Caki2 (cell line): ENCODE measurements around the gene CCDC177. TPM values are rescaled to one million over a fixed set of nuclear protein-coding genes. Genes with fewer than 3 reads are reported as not detected.

Experiments
- DNase-seq: peaks from one replicate; pipeline ENCODE4 v3.0.0-alpha.2; 2015; ENCODE audit warnings: low read depth
- in situ Hi-C: cut with HindIII; loops from 2 replicates; pipeline ENCODE4 v1.10.0; 2016; ENCODE audit warnings: low sequenced_read_pairs, low pct_unique_long_range_greater_than_20kb, mixed read lengths
- total RNA-seq: library from RNA; depleted of rRNA; stranded (reverse); fragments of >200 nt; shearing (Covaris generic); gene quantifications from 2 replicates; pipeline ENCODE4 v1.2.3, GENCODE V29; 2014; ENCODE audit warnings: low replicate concordance; rRNA removed

Gene CCDC177
- not detected in 2 replicates for total RNA-seq

GRCh38 chr14:69574263-69574953, at the start of gene CCDC177:
TSS of gene CCDC177 (minus strand) at chr14:69574871. CDS start at chr14:69573622, 1,249 bp downstream.
- DNase-seq = no peak
- in situ Hi-C loops = no loop called here

GRCh38 chr14:69624136-69624535, 49.5 kb upstream of the CCDC177 start:
- DNase-seq = no peak
- in situ Hi-C loops = no loop called here

DNA sequence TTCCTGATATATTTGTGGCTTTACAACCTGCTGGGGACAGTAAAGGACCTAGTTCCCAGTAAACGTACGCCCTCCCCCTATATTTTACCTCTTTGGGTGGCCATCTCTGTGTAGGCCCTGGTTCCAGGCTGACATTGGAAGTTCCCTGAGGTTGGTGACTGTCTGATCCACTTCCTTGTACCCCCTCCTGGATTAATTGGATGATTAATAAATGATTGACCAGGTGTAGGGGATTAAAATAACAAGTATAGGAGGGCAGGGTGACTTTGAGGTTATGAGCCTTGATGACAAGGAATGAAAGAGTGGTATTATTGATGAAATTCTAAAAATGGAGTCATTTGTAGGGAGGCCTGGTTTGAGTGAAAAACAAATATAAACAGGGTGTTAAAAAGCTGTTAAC, 46.3 kb upstream of the CCDC177 start:
- in situ Hi-C loops = no loop called here
- DNase-seq = peak; percentile 27

GRCh38 chr14:69620211-69620611, 45.5 kb upstream of the CCDC177 start:
- in situ Hi-C loops = no loop called here
- DNase-seq = no peak

DNA sequence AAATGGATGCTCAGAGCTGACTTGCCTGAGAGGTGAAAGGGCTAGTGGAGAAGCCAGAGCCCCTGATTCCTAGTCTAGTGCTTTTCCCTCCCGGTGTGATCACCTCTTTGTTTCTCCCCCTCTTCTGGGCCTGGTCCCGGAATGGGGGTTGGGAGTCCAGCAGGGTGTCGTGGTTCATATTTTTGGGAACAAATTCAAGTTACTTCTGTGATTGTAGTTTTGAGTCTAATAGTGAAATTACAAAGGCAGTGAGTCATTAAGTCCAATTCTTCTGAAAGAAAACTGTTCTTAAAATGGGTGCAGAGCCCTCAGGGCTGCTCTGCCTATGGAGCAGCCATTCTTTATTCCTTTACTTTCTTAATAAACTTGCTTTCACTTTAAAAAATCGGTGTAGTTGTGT, 44.3 kb upstream of the CCDC177 start:
- in situ Hi-C loops = no loop called here
- no peak for DNase-seq

DNA sequence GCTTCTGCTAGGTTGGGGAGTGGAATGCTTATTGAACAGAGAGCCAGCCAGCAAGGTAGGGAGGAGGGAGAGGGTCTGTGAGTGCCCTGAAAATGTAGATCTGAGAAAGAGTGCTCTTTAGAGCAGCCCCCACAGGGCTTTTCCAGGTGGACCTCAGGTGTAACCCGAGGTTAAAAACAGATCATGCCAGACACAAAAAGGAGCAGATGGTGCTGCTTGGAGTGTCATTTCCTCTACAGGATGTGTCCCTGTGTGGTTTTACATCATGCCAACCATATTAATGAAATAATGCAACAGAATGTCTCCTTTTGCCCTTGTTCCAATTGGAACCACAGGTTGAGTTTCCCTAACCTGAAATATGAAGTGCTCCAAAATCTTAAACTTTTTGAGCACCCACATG, 43.1 kb upstream of the CCDC177 start:
- in situ Hi-C loops = no loop called here
- DNase-seq = no peak

DNA sequence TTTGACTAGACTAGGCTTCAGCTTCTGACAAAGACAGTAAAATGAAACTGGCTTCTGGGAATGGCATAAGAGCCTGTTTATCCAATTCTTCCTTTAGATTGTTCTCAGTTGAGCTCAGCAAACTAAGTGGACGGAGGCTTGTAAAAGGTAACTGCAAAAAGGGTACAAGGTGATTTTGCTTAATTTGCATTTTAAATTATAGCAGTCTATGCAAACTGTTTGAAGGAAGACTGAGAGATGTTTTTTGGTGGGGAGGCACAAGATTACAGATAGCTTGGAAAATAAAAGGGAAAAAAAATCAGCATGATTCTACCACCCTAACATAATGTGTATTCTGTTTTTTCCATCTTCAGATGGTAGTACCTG, 41.7 kb upstream of the CCDC177 start:
- in situ Hi-C loops = no loop called here
- no peak for DNase-seq

GRCh38 chr14:69615496-69616407, 41.1 kb upstream of the CCDC177 start:
- in situ Hi-C loops = no loop called here

GRCh38 chr14:69615121-69615495, 40.4 kb upstream of the CCDC177 start:
- in situ Hi-C loops = no loop called here
- no peak for DNase-seq

More at GRCh38 chr14:69615496-69616407, 41.1 kb upstream of the CCDC177 start:
- no peak for DNase-seq

DNA sequence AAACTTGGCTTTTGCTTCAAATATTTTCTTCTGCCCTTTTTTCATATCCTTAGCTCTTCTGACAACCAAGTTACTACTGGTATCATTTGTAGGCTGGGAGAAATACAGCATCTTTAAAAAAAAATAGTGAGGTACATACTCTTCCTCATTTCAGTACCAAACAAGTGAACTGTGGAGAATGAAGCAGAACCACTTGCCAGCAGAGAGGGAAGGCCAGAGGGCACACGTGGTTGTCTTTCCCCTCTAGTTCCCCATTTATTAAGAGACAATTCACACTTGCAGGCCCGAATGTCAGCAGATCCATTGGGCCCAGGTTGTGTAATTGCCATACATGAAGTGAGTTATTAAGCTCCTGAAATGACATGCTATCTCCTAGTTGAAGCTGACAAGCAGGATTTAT, 39.9 kb upstream of the CCDC177 start:
- no peak for DNase-seq
- in situ Hi-C loops = no loop called here

GRCh38 chr14:69613312-69614073, 38.8 kb upstream of the CCDC177 start:
- in situ Hi-C loops = no loop called here
- no peak for DNase-seq

- in situ Hi-C loops = no loop called here
- no peak for DNase-seq
These were observed 38.1 kb upstream of the CCDC177 start for GRCh38 chr14:69612783-69613130.

GRCh38 chr14:69612014-69612782, 37.5 kb upstream of the CCDC177 start:
- peak; percentile 10 for DNase-seq
- in situ Hi-C loops = no loop called here

DNA sequence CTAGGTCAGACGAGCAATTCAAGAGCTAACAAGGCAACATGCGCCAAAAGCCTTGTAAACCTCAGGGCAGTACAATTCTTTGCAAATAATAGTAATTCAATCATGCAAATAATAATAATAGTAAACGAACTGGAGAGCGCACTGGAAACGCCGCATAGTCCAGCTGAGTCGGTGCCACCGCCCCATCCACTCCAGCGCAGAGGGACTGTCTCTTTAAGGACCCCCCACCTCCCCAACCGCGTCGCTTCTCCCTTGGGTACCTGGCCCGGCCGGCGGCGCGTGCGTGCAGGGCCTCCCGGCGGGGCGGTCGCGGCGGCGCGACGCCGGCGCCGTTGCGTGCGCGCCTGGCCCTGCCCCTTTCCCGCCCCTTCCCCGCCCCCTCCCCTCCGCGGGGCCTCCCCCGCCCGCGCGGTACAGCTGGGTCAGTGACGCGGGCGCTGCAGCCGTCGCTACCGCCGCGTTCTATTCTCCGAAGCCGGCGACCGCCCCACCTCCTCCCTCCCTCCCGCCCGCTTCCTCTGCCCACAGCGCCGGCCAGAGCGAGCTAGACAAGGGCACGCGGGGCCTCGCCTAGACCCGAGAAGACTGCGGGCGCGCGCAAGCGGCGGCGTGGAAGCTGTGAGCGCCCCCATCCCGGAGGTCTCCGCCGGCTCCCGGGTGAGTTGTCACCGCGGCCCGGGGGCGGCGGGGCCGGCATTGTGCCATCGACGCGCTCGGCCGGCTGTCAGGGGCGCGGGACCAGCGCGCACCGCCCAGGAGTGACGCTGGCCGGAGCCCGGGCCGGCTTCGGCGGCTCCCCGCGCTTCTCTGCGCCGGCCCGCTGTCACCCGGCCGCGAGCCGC, 36.7 kb upstream of the CCDC177 start, which contains the start of gene SUSD6:
Gene SUSD6, plus strand, starts transcription at position 425 of the 842 bp plus-strand sequence. CDS start 46,997 bp downstream, outside the sequence.
- in situ Hi-C loops = no loop called here
- DNase-seq = peak; percentile 69

DNA sequence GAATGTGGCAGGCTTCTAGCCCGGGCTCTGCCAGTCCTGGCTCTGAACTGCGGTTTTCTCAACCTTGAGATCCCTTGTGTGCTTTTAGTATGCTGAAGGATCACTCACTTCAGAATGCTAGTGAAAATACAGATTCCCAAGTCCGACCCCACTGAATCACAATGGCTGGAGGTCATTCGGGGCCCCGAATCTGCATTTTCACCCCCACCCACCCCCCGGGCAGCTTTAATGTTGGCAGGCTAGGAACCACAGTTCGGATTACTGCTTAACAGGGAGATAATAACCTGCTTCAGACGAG, 36.2 kb upstream of the CCDC177 start:
- DNase-seq = no peak

GRCh38 chr14:69610020-69610873, 35.6 kb upstream of the CCDC177 start:
- in situ Hi-C loops = no loop called here
- peak; percentile 1 for DNase-seq

More for the DNA sequence above, 36.2 kb upstream of the CCDC177 start:
- in situ Hi-C loops = no loop called here
